Bone marrow (tissue), 2 donors: ENCODE data around the gene PTPN22.

ENCODE experiments used
- DNase-seq, 2 donors: peaks; one replicate each; lab custom pipeline; 2025; lab: John Stamatoyannopoulos, UW

The PTPN22 gene

GRCh38 chr1:113802367-113803007 is 69.0 kb downstream of the PTPN22 start:
- DNase-seq: no peak

DNA sequence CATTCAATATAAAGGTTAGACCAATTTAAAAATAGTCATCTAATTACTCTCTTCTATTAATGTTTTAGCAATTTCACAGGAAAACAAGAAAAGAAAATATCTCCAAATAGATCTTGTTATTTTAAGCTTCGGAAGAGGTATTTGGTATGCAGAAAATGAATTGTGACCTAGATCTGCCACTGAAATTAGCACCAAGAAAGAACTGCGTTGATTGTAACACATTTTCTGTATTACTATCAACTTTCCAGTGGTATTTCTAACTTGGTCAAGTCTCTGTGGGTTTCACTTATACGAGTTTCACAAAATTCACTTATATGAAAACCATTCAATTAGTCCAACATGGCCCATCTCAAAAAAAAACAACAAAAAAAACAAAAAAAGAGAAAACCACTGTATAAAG is 71.0 kb downstream of the PTPN22 start:
- no peak for DNase-seq

GRCh38 chr1:113797472-113797871 is 74.0 kb downstream of the PTPN22 start:
- DNase-seq: no peak

DNA sequence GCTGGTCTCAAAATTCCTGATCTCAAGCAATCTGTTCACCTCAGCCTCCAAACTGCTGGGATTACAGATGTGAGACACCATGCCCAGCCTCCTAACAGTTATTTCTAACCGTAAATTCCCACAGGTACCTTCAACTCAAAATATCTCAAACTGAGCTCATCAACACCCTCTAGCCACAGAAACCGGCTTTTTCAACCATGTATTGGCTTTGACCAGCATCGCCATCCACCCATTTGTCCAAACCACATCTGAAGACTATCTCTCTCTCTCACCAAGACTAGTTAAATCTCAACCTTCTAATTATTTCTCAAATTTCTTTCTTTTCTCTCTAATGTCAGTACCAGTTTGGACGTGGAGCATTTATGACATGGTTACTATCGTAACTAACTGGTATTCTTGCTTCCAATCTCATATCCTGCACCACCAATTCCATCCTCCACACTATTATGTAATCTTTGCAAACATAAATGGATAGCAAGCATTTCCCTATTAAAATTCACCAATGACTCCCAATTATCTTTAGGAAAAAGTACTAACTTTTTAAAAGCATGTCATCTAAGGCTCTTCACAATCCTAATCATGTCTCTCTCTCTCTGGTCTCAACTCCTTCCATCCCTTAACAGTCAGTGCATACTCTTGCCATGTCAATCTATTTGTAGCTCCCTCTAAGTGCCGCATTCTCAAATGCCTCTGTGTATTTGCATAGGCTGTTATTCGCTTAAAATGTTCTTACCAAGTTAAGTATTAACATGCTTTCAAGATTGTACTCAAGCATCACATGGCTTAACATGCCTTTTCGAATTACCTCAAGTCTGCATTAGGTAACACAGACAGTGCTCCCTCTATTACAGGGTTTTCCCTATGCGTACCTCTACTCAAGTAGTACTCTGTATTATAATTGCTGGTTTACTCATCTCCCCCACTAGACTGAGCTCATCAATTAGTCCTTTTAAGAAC is 77.4 kb downstream of the PTPN22 start:
- no peak for DNase-seq

DNA sequence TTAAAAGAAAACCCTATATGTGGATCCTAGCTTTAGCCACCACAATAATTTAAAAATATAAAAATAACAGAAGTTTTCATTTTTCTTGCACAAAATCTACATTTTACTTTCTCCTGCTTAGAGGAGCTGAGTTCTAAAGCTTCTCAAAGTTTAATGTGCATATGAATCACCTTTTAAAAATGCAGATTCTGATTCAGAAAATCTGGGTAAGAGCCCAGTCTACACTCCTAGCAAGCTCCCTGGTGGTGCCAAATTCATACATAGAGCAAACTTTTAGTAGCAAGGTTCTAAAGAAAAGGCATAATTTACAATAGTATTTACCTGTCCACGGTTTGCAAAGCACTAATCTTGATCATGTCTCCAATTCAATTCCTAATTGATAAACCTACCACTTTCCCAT is 78.5 kb downstream of the PTPN22 start:
- no peak for DNase-seq

DNA sequence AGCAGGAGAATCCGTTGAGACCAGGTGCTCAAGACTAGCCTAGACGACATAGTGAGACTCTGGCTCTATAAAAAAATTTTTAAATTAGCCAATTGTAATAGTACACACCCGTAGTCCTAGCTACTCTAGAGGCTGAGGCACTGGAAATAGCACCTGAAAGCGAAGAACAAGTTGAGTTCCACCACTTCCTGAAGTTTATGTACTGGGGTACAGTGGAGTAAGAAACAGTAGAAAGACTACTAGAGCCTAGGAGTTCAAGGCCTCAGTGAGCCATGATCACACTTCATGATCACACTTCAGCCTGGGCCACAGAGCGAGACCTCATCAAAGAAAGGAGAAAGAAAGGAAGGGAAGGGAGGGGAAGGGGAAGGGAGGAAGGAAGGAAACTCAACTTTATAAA is 79.0 kb downstream of the PTPN22 start:
- DNase-seq: no peak

DNA sequence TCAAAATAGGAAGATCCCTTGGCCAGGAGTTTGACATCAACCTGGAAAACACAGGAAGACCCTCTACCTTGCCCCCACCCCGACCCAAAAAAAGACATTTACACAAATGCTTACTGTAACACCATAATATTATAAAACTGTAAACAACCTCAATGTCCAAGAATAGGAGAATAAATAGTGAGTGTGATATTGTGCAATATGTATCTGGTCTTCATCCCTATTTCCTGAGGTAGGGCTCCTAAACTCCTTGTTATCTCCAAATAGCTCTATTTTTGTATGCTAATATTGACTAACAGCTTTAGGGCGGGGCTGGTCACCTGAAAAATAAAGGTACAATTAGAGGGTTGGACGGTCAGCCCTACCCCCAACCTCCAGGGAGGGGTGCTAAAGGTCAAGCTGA is 82.7 kb downstream of the PTPN22 start:
- no peak for DNase-seq

- no peak for DNase-seq
Observed at GRCh38 chr1:113787663-113788062, 83.8 kb downstream of the PTPN22 start.

DNA sequence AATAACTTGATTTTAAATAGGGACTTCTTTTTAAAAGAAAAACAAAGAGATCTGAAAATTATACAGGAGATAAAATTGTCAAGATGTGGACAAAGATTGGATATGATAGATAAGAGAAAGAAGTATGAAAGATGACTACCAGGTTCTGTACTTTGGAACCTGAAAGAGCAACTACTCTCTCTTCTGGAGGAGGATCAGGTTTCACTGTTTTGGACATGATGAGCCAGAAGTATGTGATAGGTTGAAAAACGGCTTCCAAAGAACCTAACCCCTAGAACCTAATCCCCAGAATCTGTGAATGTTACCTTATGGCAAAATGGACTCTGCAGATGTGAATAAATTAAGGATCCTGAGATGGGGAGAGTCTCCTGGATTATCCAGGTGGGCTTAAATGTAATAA is 85.4 kb downstream of the PTPN22 start:
- DNase-seq: no peak

GRCh38 chr1:113784104-113784779 is 87.3 kb downstream of the PTPN22 start:
- no peak for DNase-seq

- peak in 1 of 2 donors; percentile 83 for DNase-seq
Observed at GRCh38 chr1:113783254-113784103, 88.0 kb downstream of the PTPN22 start.

DNA sequence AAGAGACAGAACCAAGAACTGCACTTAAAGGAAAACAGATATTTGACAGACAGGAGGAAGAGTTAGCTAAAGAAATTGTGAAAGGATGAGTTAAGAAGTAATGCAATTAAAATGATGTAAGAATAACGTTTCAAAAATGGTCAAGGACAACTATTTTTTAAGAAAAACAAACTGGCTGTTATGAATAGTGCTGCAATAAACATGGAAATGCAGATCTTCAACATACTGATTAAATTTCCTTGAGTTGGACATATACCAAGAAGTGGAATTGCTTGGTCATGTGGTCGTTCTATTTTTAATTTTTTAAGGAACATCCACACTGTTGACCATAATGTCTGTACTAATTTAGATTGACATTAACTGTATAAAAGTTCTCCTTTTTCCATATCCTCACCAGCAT is 89.1 kb downstream of the PTPN22 start:
- no peak for DNase-seq

DNA sequence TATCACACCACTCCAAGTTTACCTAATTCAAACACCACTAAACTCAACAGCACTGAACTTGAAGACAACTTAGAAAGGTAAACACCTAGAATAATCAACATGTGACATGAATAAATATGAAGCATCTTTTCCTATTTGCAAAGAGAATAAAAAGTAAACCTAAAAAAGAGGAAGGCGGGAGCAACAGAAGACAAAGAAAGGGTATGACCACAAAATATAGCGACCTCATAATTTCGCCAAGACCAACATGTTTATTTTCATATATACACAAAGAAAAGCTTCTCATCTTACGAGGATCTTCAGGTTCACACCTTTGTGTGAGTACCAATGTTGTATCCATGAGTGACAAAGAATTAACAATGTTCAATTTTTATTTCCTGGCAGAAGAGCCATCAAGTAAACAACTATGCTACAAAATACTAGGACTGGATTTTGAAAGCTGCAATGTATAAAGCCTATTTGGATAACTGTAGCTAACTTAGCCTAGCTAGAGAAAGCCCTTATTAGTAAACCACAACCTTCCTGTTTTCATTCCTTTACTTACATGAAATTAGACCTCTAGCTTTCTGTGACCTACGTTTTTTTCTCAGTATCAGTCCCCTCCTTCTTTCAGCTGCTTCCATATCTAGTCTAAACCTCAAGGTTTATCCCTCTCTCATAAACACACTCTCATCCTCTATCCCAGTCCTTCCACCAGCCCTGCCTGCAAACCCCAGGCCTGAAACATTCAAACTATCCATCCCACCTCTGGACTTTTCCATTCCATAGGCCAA is 91.0 kb downstream of the PTPN22 start:
- peak in 1 of 2 donors; percentile 42 for DNase-seq

DNA sequence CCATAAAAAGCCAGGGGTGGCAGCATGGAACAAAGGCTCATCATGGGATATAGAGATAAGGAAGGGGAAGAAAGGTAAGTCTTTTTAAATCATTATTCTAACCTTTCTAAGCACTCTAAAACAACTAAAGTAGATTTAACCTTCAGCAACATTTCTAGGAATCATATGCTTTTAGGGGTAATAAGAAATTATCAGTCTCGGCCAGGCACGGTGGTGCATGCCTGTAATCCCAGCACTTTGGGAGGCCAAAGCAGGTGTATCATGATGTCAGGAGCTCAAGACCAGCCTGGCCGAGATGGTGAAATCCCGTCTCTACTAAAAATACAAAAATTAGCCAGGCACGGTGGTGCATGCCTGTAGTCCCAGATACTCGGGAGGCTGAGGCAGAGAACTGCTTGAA is 92.0 kb downstream of the PTPN22 start:
- no peak for DNase-seq

GRCh38 chr1:113777561-113777960 is 94.0 kb downstream of the PTPN22 start:
- no peak for DNase-seq

DNA sequence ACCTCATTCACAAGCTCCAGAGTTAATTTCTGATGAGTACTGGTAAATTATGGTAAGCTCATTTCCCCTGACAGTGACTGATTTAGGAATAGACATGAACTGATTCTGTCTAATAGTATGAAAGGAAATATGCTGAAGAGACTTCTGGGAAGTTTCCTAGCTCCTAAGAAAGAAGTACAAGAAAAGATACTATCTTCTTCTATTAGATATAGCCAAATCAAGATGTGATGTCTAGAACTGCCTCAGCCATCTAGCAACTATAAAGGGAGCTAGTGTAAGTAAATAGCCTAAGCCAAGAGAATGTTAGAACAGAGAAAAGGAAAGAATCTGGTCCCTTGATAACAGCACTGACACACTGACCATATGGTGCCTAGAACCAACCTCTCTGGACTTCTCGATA is 101.5 kb downstream of the PTPN22 start:
- DNase-seq: no peak

DNA sequence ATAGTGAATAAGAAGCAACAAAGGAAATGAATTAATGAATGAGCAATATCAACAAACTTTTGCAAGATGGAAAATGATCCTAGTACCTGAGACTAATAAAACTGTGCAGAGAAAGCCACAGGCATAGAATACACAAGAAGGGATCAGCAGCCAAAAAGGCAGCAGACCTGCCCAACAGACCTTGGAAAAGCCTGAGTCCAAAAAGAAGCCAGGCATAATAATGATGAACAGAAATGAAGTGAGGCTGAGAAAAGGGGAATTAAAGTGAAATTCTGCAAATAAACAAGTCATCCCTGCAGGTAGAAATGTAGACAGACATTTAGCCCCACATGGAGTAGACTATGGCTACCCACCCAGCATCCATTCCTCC is 101.9 kb downstream of the PTPN22 start:
- DNase-seq: no peak

DNA sequence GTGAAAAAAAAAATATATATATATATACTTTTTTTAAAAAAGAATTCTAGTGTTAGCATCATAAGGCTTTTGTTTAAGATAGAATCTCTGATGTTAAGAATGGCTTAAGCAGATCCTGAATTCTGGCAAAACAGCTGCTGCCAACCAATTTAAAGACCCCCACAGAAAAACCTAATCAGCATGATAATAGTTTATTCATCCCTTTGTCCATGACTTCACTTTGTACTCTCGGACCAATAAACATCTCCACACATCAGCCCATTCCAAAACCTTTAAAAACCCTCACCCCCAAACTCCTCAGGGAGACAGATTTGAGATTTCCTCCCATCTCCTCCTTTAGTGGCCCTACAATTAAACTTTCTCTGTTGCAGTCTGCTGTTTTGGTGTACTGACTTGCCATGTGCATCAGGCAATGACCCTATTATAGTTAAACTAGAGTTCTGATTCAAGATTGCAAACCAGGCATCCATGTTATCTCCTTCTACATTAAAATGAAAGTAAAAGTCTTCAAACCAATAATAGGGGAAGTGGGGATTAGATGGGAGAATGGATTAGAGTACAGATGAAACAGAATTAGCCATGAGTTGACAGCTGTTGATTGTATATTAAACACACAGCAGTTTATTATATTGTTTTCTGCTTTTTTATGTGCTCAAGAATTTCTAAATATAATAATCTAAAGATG is 102.5 kb downstream of the PTPN22 start:
- peak in 1 of 2 donors; percentile 55 for DNase-seq

- DNase-seq: no peak
Observed at GRCh38 chr1:113765306-113766230, 105.9 kb downstream of the PTPN22 start.
